ENCODE results near the gene CPA4.

GRCh38 chr7:130337410-130337971, 44.5 kb downstream of the CPA4 start:
- no peak for TF ChIP-seq YY1 (IDR thresholded peaks at IDR 0.05; ENCODE audit: insufficient read depth, insufficient read length)
- TF ChIP-seq SUZ12 (IDR thresholded peaks at IDR 0.05; ENCODE audit: extremely low read depth, insufficient read depth, insufficient read length), result no peak

Data from NT2/D1 (cell line).